GM23338 (cell line): ENCODE results near the gene GNAI1. TPM values are rescaled to one million over a fixed set of nuclear protein-coding genes. Genes with fewer than 3 reads are reported as not detected.

Experiments used
- ATAC-seq: fragments of 200-7000 bp; cut with Tn5 transposase; 3 replicates; pipeline ENCODE4 v1.9.1; 2020
- DNase-seq: peaks from one replicate; pipeline ENCODE4 v3.0.0-alpha.2; 2015; ENCODE audit warnings: low spot score
- H2AFZ ChIP-seq: fragments of 200-600 bp; sonication (generic); 2 replicates; pipeline ENCODE4 v1.8.0; 2016; ENCODE audit warnings: antibody characterized with exemption, mild to moderate bottlenecking, moderate library complexity
- H3F3A ChIP-seq: fragments of 200-600 bp; sonication (generic); replicated peaks from 2 replicates; pipeline ENCODE4 v1.8.0; 2017; ENCODE audit warnings: antibody characterized with exemption, mixed run types, low read depth
- H3K27ac ChIP-seq: fragments of 200-600 bp; sonication (generic); 2 replicates; pipeline ENCODE4 v1.6.1; 2016; ENCODE audit warnings: low read depth
- H3K27me3 ChIP-seq: fragments of 200-600 bp; sonication (generic); 2 replicates; pipeline ENCODE4 v1.8.0; 2016; ENCODE audit warnings: mild to moderate bottlenecking, mixed run types, moderate library complexity; ENCODE audit not compliant: insufficient read depth
- H3K36me3 ChIP-seq: fragments of 200-600 bp; sonication (generic); 2 replicates; pipeline ENCODE4 v1.8.0; 2016; ENCODE audit warnings: mild to moderate bottlenecking; ENCODE audit not compliant: insufficient read depth
- H3K4me1 ChIP-seq: fragments of 200-600 bp; sonication (generic); 2 replicates; pipeline ENCODE4 v1.8.0; 2016; ENCODE audit warnings: mild to moderate bottlenecking, moderate library complexity; ENCODE audit not compliant: insufficient read depth
- H3K4me2 ChIP-seq: fragments of 200-600 bp; sonication (generic); 2 replicates; pipeline ENCODE4 v1.7.1; 2017; ENCODE audit warnings: mixed run types
- H3K4me3 ChIP-seq: fragments of 200-600 bp; sonication (generic); 2 replicates; pipeline ENCODE4 v1.6.1; 2016; ENCODE audit warnings: mixed run types
- H3K79me2 ChIP-seq: fragments of 200-600 bp; sonication (generic); replicated peaks from 2 replicates; pipeline ENCODE4 v1.8.0; 2017; ENCODE audit warnings: mild to moderate bottlenecking; ENCODE audit not compliant: insufficient read depth
- H3K9me2 ChIP-seq: fragments of 200-600 bp; sonication (generic); 2 replicates; pipeline ENCODE4 v1.8.0; 2017; ENCODE audit not compliant: insufficient read depth
- H4K20me1 ChIP-seq: fragments of 200-600 bp; sonication (generic); replicated peaks from 2 replicates; pipeline ENCODE4 v1.8.0; 2017; ENCODE audit warnings: mild to moderate bottlenecking; ENCODE audit not compliant: insufficient read depth
- H3K27ac Mint-ChIP-seq: 2 replicates; pipeline ENCODE4 v1.8.0; 2020; ENCODE audit warnings: inconsistent platforms, mild to moderate bottlenecking, moderate library complexity, mixed read lengths
- H3K27me3 Mint-ChIP-seq: 3 replicates; pipeline ENCODE4 v1.8.0; 2022; ENCODE audit warnings: low read depth, mild to moderate bottlenecking, moderate library complexity, mixed read lengths, inconsistent platforms; ENCODE audit not compliant: insufficient read depth, poor library complexity
- H3K36me3 Mint-ChIP-seq: 3 replicates; pipeline ENCODE4 v1.8.0; 2021; ENCODE audit warnings: low read depth, mild to moderate bottlenecking, inconsistent platforms, moderate library complexity, mixed read lengths
- H3K4me1 Mint-ChIP-seq: 3 replicates; pipeline ENCODE4 v1.8.0; 2020; ENCODE audit warnings: mild to moderate bottlenecking, inconsistent platforms, mixed read lengths
- H3K4me3 Mint-ChIP-seq: 3 replicates; pipeline ENCODE4 v1.8.0; 2021; ENCODE audit warnings: moderate library complexity, mild to moderate bottlenecking, inconsistent platforms, mixed read lengths
- H3K9me3 Mint-ChIP-seq: 3 replicates; pipeline ENCODE4 v1.8.0; 2020; ENCODE audit warnings: moderate library complexity, mild to moderate bottlenecking, inconsistent platforms, mixed read lengths
- ETS1 ChIP-seq: IDR thresholded peaks from 2 replicates; pipeline ENCODE4 v1.6.1; 2016; ENCODE audit warnings: antibody characterized with exemption
- EZH2 ChIP-seq: fragments of 200-600 bp; sonication (generic); IDR thresholded peaks from one replicate; pipeline ENCODE4 v1.8.0; 2017; ENCODE audit warnings: antibody characterized with exemption, mild to moderate bottlenecking, low read depth; ENCODE audit not compliant: unreplicated experiment
- EZH2phosphoT487 ChIP-seq: fragments of 200-600 bp; sonication (generic); IDR thresholded peaks from one replicate; pipeline ENCODE4 v1.8.1; 2018; ENCODE audit warnings: antibody characterized with exemption; ENCODE audit not compliant: unreplicated experiment
- JUNB ChIP-seq: IDR thresholded peaks from one replicate; pipeline ENCODE4 v1.6.1; 2016; ENCODE audit warnings: antibody characterized with exemption; ENCODE audit not compliant: unreplicated experiment
- REST ChIP-seq: IDR thresholded peaks from one replicate; pipeline ENCODE4 v1.6.1; 2018; ENCODE audit warnings: antibody characterized with exemption; ENCODE audit not compliant: unreplicated experiment
- ZNF114 ChIP-seq: fragments of 250-450 bp; sonication (Bioruptor Pico); IDR thresholded peaks from 2 replicates; pipeline ENCODE4 v1.5.0; 2020; ENCODE audit warnings: mild to moderate bottlenecking, moderate library complexity
- ZNF331 ChIP-seq: fragments of 250-450 bp; sonication (Bioruptor Pico); IDR thresholded peaks from 2 replicates; pipeline ENCODE4 v1.5.0; 2020; ENCODE audit warnings: low read depth, mild to moderate bottlenecking, moderate library complexity
- ZNF462 ChIP-seq: fragments of 250-450 bp; sonication (Bioruptor Pico); IDR thresholded peaks from 2 replicates; pipeline ENCODE4 v1.5.0; 2020; ENCODE audit warnings: mild to moderate bottlenecking, moderate library complexity
- polyA plus RNA-seq: library from polyadenylated mRNA; unstranded; fragments of >200 nt; fragmentation: Nextera tagmentation; extraction: Ambion mirVana; gene quantifications from 2 replicates; pipeline ENCODE4 v1.2.1, GENCODE V29; 2016
- total RNA-seq: library from RNA; depleted of rRNA; stranded (reverse); fragments of >200 nt; shearing (Covaris generic); gene quantifications from 2 replicates; pipeline ENCODE4 v1.2.3, GENCODE V29; 2014

Gene GNAI1
- total and polyA plus RNA-seq, 2 experiments from 2014 or later, result 31.3 to 36.9 TPM

- Histone ChIP-seq H3K4me1 (peaks cover 13% of the 10 kb centered on the region), H4K20me1 (no peaks in the 10 kb centered on the region), H3F3A (no peaks in the 10 kb centered on the region), H3K9me2 (peaks cover 14% of the 10 kb centered on the region), H3K4me3 (no peak overlapping the region), H3K79me2 (no peaks in the 10 kb centered on the region), H3K36me3 (no peaks in the 10 kb centered on the region), H2AFZ (no peak overlapping the region), H3K4me2 (no peak overlapping the region), H3K27me3 (no peaks in the 10 kb centered on the region), H3K27ac (no peak overlapping the region)
- no peak for TF ChIP-seq EZH2phosphoT487
- TF ChIP-seq ETS1, result no peak
- TF ChIP-seq JUNB, result no peak
- no peak for TF ChIP-seq ZNF331
- no peak for TF ChIP-seq REST
- Mint-ChIP-seq H3K36me3 (no peaks in the 10 kb centered on the region), H3K27ac (no peak overlapping the region), H3K27me3 (no peaks in the 10 kb centered on the region), H3K4me1 (peaks cover 21% of the 10 kb centered on the region), H3K9me3 (no peaks in the 10 kb centered on the region), H3K4me3 (no peak overlapping the region)
- no peak for ATAC-seq
- DNase-seq, result no peak
Measured at GRCh38 chr7:80231707-80232106, 97.1 kb downstream of the GNAI1 start.

- Histone ChIP-seq H3K4me1 (peaks cover 13% of the 10 kb centered on the region), H3K4me2 (no peak overlapping the region), H4K20me1 (no peaks in the 10 kb centered on the region), H3K27ac (no peak overlapping the region), H2AFZ (no peak overlapping the region), H3K27me3 (no peaks in the 10 kb centered on the region), H3K36me3 (no peaks in the 10 kb centered on the region), H3K4me3 (no peak overlapping the region), H3K79me2 (no peaks in the 10 kb centered on the region), H3F3A (no peaks in the 10 kb centered on the region), H3K9me2 (peaks cover 14% of the 10 kb centered on the region)
- H3K4me1 Mint-ChIP-seq, result peaks cover 15% of the 10 kb centered on the region
- H3K27ac Mint-ChIP-seq, result no peak overlapping the region
- no peak for ATAC-seq
- no peak overlapping the region for H3K4me3 Mint-ChIP-seq
- no peaks in the 10 kb centered on the region for H3K9me3 Mint-ChIP-seq
- H3K27me3 Mint-ChIP-seq, result no peaks in the 10 kb centered on the region
- DNase-seq, result no peak
- H3K36me3 Mint-ChIP-seq, result no peaks in the 10 kb centered on the region
- TF ChIP-seq ETS1 (no peak), EZH2 (no peak), ZNF114 (CRISPR knock-in tag) (no peak), ZNF462 (CRISPR knock-in tag) (no peak)
Measured at GRCh38 chr7:80232979-80233724, 98.5 kb downstream of the GNAI1 start.
